HepG2 (cell line): ENCODE results near the gene CLDN20. TPM values are rescaled to one million over a fixed set of nuclear protein-coding genes. Genes with fewer than 3 reads are reported as not detected.

Source experiments
- ATAC-seq: fragments of 200-7000 bp; cut with Tn5 transposase; 3 replicates; pipeline ENCODE4 v1.9.1; 2020; ENCODE audit warnings: mild to moderate bottlenecking, moderate library complexity
- BruUV-seq: library from RNA; stranded (reverse); fragments of 400-500 nt; replicated peaks from 2 replicates; lab custom pipeline; 2021; lab: Mats Ljungman, UMichigan
- CTCF ChIA-PET: fragments of 300-600 bp; formaldehyde crosslinking; extraction: SDS; loops from one replicate; lab custom pipeline; 2021; ENCODE audit warnings: low total read pairs, inconsistent platforms, low intra/inter-chr PET ratio; lab: Yijun Ruan, JAX
- POLR2A ChIA-PET: fragments of 350-600 bp; sonication (Branson Sonifier 250); formaldehyde crosslinking; loops from one replicate; lab custom pipeline; 2020; ENCODE audit warnings: antibody characterized with exemption, inconsistent platforms; lab: Yijun Ruan, JAX
- DNase-seq: peaks from one replicate; pipeline ENCODE4 v3.0.0-alpha.2; 2015; ENCODE audit warnings: low spot score
- FAIRE-seq: peaks from 3 replicates; lab custom pipeline; 2011; peaks lifted over from hg19 to GRCh38; lab: Jason Lieb, UNC
- H2AFZ ChIP-seq: one replicate; pipeline ENCODE4 v1.6.1; 2011; ENCODE audit warnings: low read length, inconsistent platforms
- H3K27ac ChIP-seq: fragments of 300-600 bp; 3 replicates; pipeline ENCODE4 v1.8.0; 2011; ENCODE audit warnings: mixed run types, mild to moderate bottlenecking, mixed read lengths, low read length, inconsistent platforms; ENCODE audit not compliant: insufficient read depth; ENCODE audit errors: extremely low read length
- H3K27me3 ChIP-seq, 2 experiments: fragments of 200-600 bp in 1 of 2; 2 replicates in 1 of 2; 3 replicates in 1 of 2; pipeline versions ENCODE4 v1.6.0 to v1.8.0; 2011; ENCODE audit warnings: low read length in 2 of 2, mild to moderate bottlenecking in 2 of 2, moderate library complexity in 2 of 2, inconsistent platforms in 1 of 2; ENCODE audit not compliant: insufficient read depth in 2 of 2, control insufficient read depth in 1 of 2
- H3K36me3 ChIP-seq, 2 experiments: fragments of 200-600 bp in 1 of 2; replicated peaks in 1 of 2; 2 replicates in 1 of 2; 3 replicates in 1 of 2; pipeline versions ENCODE4 v1.5.1 to v1.8.0; 2011; ENCODE audit warnings: low read length in 2 of 2, inconsistent platforms in 1 of 2; ENCODE audit not compliant: insufficient read depth in 2 of 2, control insufficient read depth in 1 of 2
- H3K4me1 ChIP-seq: 2 replicates; pipeline ENCODE4 v1.5.1; 2012; ENCODE audit warnings: low read length, inconsistent platforms; ENCODE audit not compliant: insufficient read depth
- H3K4me2 ChIP-seq: 2 replicates; pipeline ENCODE4 v1.6.0; 2011; ENCODE audit warnings: low read depth, low read length, inconsistent platforms
- H3K4me3 ChIP-seq, 3 experiments: fragments of 200-600 bp in 1 of 3; sonication (generic), shearing (Covaris generic) in 1 of 3; replicated peaks in 1 of 3; 2 replicates each; pipeline ENCODE4 v1.5.1; 2011 to 2016; ENCODE audit warnings: low read length in 3 of 3, inconsistent platforms in 2 of 3, low read depth in 2 of 3, mild to moderate bottlenecking in 2 of 3, control low read depth in 1 of 3, mixed read lengths in 1 of 3; ENCODE audit not compliant: insufficient read depth in 1 of 3
- H3K79me2 ChIP-seq: one replicate; pipeline ENCODE4 v1.6.1; 2011; ENCODE audit warnings: low read length, inconsistent platforms; ENCODE audit not compliant: insufficient read depth
- H3K9ac ChIP-seq: 2 replicates; pipeline ENCODE4 v1.6.0; 2011; ENCODE audit warnings: mild to moderate bottlenecking, low read depth, low read length, inconsistent platforms; ENCODE audit not compliant: insufficient read depth
- H3K9me3 ChIP-seq: 2 replicates; pipeline ENCODE4 v1.5.1; 2012; ENCODE audit warnings: mild to moderate bottlenecking, low read length
- H4K20me1 ChIP-seq: 2 replicates; pipeline ENCODE4 v1.6.0; 2011; ENCODE audit warnings: inconsistent platforms, mild to moderate bottlenecking, low read length, moderate library complexity; ENCODE audit not compliant: insufficient read depth
- BRF2 ChIP-seq: sonication (generic); formaldehyde crosslinking; IDR thresholded peaks from 2 replicates; pipeline ENCODE4 v1.8.1; 2022; ENCODE audit warnings: mild to moderate bottlenecking, missing genetic modification reagents
- DNMT1 ChIP-seq: sonication (generic); formaldehyde crosslinking; IDR thresholded peaks from 2 replicates; pipeline ENCODE4 v1.5.1; 2020; ENCODE audit warnings: mild to moderate bottlenecking, missing genetic modification reagents
- HOXA3 ChIP-seq: sonication (generic); formaldehyde crosslinking; IDR thresholded peaks from 2 replicates; pipeline ENCODE4 v1.5.0; 2020; ENCODE audit warnings: missing genetic modification reagents
- IRF1 ChIP-seq: sonication (generic); formaldehyde crosslinking; IDR thresholded peaks from 2 replicates; pipeline ENCODE4 v1.4.0; 2020; ENCODE audit warnings: low read depth, mild to moderate bottlenecking, missing genetic modification reagents
- MNT ChIP-seq: fragments of 450-650 bp; IDR thresholded peaks from 2 replicates; pipeline ENCODE4 v1.6.1; 2016
- PCBP2 ChIP-seq: fragments of 200-400 bp; formaldehyde crosslinking; optimal IDR thresholded peaks from 2 replicates; pipeline ENCODE3; 2018; ENCODE audit warnings: low read length, low read depth; ENCODE audit not compliant: poor library complexity, severe bottlenecking
- RFX5 ChIP-seq: IDR thresholded peaks from 2 replicates; pipeline ENCODE4 v1.6.1; 2011; ENCODE audit warnings: low read depth, low read length, improper control_type of control experiment
- TEF ChIP-seq: sonication (generic); formaldehyde crosslinking; IDR thresholded peaks from 2 replicates; pipeline ENCODE4 v1.5.0; 2020; ENCODE audit warnings: missing genetic modification reagents
- ZNF12 ChIP-seq: sonication (generic); formaldehyde crosslinking; IDR thresholded peaks from 2 replicates; pipeline ENCODE4 v1.5.0; 2020; ENCODE audit warnings: missing genetic modification reagents
- ZNF3 ChIP-seq: IDR thresholded peaks from 2 replicates; pipeline ENCODE4 v1.7.0; 2017; ENCODE audit warnings: inconsistent platforms
- ZNF33B ChIP-seq: sonication (generic); formaldehyde crosslinking; IDR thresholded peaks from 2 replicates; pipeline ENCODE4 v1.5.1; 2020; ENCODE audit warnings: mild to moderate bottlenecking, missing genetic modification reagents
- ZNF468 ChIP-seq: sonication (generic); formaldehyde crosslinking; IDR thresholded peaks from 2 replicates; pipeline ENCODE4 v1.8.0; 2022; ENCODE audit warnings: mild to moderate bottlenecking, moderate library complexity, missing genetic modification reagents
- ZNF549 ChIP-seq: sonication (generic); formaldehyde crosslinking; IDR thresholded peaks from 2 replicates; pipeline ENCODE4 v1.5.0; 2020; ENCODE audit warnings: missing genetic modification reagents
- ZNF615 ChIP-seq: sonication (generic); formaldehyde crosslinking; IDR thresholded peaks from 2 replicates; pipeline ENCODE4 v1.5.0; 2020; ENCODE audit warnings: mild to moderate bottlenecking, missing genetic modification reagents, borderline replicate concordance
- WGBS: methylation state at CpG from one replicate; pipeline ENCODE4 v1.1.6; 2017; ENCODE audit warnings: low lambda C conversion rate; 5-methylcytosine and 5-hydroxymethylcytosine counted together
- in situ Hi-C: cut with HindIII; loops from 2 replicates; pipeline ENCODE4 v1.10.0; 2017; ENCODE audit warnings: low pct_unique_long_range_greater_than_20kb; ENCODE audit not compliant: extremely low pct_ligation_motif_present
- intact Hi-C: fragments of 100-400 bp; cut with micrococcal nuclease; formaldehyde crosslinking; loops from one replicate; pipeline ENCODE4 v1.10.0; 2022; ENCODE audit not compliant: unreplicated experiment
- polyA plus RNA-seq, 8 experiments: library from polyadenylated mRNA; depleted of rRNA in 3 of 8; stranded (reverse) in 7 of 8; unstranded in 1 of 8; fragments of >200 nt; fragmentation: Illumina TruSeq in 4 of 8; extraction: Trizol in 4 of 8; gene quantifications; 2 replicates each; pipeline versions ENCODE4 v1.2.1 to v1.2.3, GENCODE V29; 2011 to 2016; ENCODE audit warnings: low read depth in 4 of 8, missing spikeins in 1 of 8, mixed read lengths in 1 of 8; ENCODE audit not compliant: insufficient read depth in 1 of 8
- total RNA-seq, 5 experiments: library from RNA; depleted of rRNA; stranded (reverse); fragments of >200 nt; fragmentation: Illumina TruSeq; extraction: Trizol; gene quantifications; 2 replicates each; pipeline ENCODE4 v1.2.3, GENCODE V29; 2016; ENCODE audit warnings: low read depth in 1 of 5
- TF ChIP-seq, protein P1 (sequence below): sonication (generic); formaldehyde crosslinking; IDR thresholded peaks from 2 replicates; pipeline ENCODE4 v1.8.0; 2022; ENCODE audit warnings: mild to moderate bottlenecking, missing genetic modification reagents; ENCODE audit not compliant: insufficient replicate concordance
- TF ChIP-seq, protein P2 (sequence below): sonication (generic); formaldehyde crosslinking; IDR thresholded peaks from 2 replicates; pipeline ENCODE4 v1.4.0; 2020; ENCODE audit warnings: mild to moderate bottlenecking, missing genetic modification reagents

CLDN20 gene
- total and polyA plus RNA-seq, 2 of the 13 experiments (the other 11 are each of a cell fraction or from before 2014, with no cell fraction given), result not detected

DNA sequence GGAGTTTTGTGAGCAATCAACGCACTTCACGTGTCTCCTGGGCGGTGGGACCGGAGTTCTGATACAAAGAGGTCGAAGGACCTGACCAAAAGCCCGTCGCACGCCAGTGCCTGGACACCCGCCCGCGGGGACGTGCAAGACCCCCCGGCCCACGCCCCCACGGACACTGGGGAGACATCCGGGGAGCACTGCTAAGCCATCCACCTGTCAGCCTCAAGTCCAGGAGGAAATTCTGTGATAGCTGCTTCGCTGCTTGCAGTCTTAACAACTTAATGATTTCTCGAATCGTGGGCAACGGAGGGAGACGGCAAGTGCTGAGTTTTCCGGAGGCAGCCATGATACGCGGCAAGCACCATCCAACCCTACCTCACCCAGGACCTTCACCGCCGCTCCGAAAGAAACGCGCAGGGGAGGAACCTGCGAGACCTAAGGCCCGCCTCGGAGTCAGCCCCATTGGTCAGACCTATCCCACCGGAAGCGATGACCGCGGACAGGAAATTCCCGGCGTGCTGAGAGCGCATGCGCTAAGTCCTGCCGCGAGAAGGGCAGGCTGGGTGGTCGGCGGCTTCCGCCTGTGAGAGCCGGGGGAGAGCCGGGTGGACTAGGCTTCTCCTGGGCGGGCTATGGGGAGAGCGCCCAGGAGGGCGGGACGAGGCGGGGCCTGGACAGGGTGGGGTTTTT lies 50.4 kb downstream of the CLDN20 start, which contains the start of gene TFB1M:
Gene TFB1M (minus strand): TSS at position 393 of the 681 bp plus-strand sequence. CDS start 56 bp downstream, at position 337.
- peak within 1 kb of the TSS; percentile 8 for H2AFZ ChIP-seq
- H3K27me3 ChIP-seq, result no peaks in the 10 kb centered on the region; a peak in 1 of 5 replicates
- peak within 1 kb of the TSS; percentile 94 for H3K9ac ChIP-seq
- ChIA-PET CTCF (no interaction called here), POLR2A (interaction anchor here (0.6 to 6.8 kb wide), 19 partner anchors 8 to 580 kb away, joined by 3 to 155 read pairs (median 3); no protein-coding TSS in a partner anchor)
- in situ Hi-C loops, result no loop called here
- peak within 1 kb of the TSS; percentile 90 for H3K4me2 ChIP-seq
- peaks cover 8 to 34% of the 10 kb centered on the region in 2 experiments for H3K36me3 ChIP-seq
- H3K9me3 ChIP-seq, result no peaks in the 10 kb centered on the region
- H3K4me3 ChIP-seq, result peak within 1 kb of the TSS; percentile 74 to 97 (median 93)
- intact Hi-C loops, result loop anchor here (1.0 kb wide), 1 partner anchor 14 kb away; no protein-coding TSS in a partner anchor
- 0% methylated on average over 2 of the region's 52 CpGs for WGBS
- no peaks in the 10 kb centered on the region for H4K20me1 ChIP-seq
- peak within 1 kb of the TSS; percentile 92 for H3K27ac ChIP-seq
- TSS peak; percentile 76 for BruUV-seq
- peak; percentile 97 for ATAC-seq
- peak; percentile 81 for FAIRE-seq
- peaks cover 49% of the 10 kb centered on the region for H3K79me2 ChIP-seq
- DNase-seq, result peak; percentile 99
- peaks cover 65% of the 10 kb centered on the region for H3K4me1 ChIP-seq
- TF ChIP-seq ZNF33B (CRISPR knock-in tag) (no peak; the same call in 1 of the 2 replicates), ZNF12 (CRISPR knock-in tag) (no peak), PCBP2 (no peak), MNT (no peak), RFX5 (peak; percentile 44; the same call in 1 of the 2 replicates), ZNF468 (CRISPR knock-in tag) (no peak), DNMT1 (CRISPR knock-in tag) (peak; percentile 23; the same call in 1 of the 2 replicates), TEF (CRISPR knock-in tag) (peak; percentile 63), ZNF615 (CRISPR knock-in tag) (no peak), HOXA3 (CRISPR knock-in tag) (peak; percentile 68), ZNF3 (CRISPR knock-in tag) (peak; percentile 99), BRF2 (CRISPR knock-in tag) (no peak), ZNF549 (CRISPR knock-in tag) (0 out of 2 replicates have a peak, but pooled peaks have one; percentile 17), IRF1 (CRISPR knock-in tag) (peak; percentile 34; the same call in 1 of the 2 replicates)
- TF ChIP-seq, protein P1, sequence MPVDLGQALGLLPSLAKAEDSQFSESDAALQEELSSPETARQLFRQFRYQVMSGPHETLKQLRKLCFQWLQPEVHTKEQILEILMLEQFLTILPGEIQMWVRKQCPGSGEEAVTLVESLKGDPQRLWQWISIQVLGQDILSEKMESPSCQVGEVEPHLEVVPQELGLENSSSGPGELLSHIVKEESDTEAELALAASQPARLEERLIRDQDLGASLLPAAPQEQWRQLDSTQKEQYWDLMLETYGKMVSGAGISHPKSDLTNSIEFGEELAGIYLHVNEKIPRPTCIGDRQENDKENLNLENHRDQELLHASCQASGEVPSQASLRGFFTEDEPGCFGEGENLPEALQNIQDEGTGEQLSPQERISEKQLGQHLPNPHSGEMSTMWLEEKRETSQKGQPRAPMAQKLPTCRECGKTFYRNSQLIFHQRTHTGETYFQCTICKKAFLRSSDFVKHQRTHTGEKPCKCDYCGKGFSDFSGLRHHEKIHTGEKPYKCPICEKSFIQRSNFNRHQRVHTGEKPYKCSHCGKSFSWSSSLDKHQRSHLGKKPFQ, result no peak
- TF ChIP-seq, protein P2, sequence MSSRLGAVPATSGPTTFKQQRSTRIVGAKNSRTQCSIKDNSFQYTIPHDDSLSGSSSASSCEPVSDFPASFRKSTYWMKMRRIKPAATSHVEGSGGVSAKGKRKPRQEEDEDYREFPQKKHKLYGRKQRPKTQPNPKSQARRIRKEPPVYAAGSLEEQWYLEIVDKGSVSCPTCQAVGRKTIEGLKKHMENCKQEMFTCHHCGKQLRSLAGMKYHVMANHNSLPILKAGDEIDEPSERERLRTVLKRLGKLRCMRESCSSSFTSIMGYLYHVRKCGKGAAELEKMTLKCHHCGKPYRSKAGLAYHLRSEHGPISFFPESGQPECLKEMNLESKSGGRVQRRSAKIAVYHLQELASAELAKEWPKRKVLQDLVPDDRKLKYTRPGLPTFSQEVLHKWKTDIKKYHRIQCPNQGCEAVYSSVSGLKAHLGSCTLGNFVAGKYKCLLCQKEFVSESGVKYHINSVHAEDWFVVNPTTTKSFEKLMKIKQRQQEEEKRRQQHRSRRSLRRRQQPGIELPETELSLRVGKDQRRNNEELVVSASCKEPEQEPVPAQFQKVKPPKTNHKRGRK (CRISPR knock-in tag), result no peak
